ENCODE measurements around the gene FAM149B1.
"Not testable (repeated sequence)": the region's sequence is repeated elsewhere in the genome, so short reads cannot be mapped to it uniquely, and the experiment has no call there.

Gene FAM149B1

GRCh38 chr10:73251683-73252444, 83.9 kb downstream of the FAM149B1 start:
- Histone ChIP-seq H3K36me3 (ENCODE audit: control insufficient read depth, insufficient read depth, low read length) (peaks cover 23% of the 10 kb centered on the region), H3K4me1 (ENCODE audit: control insufficient read depth, insufficient read depth, low read length) (peaks cover 9% of the 10 kb centered on the region; the same call in 1 of the 2 replicates), H3K9ac (ENCODE audit: low read depth, low read length) (peak overlapping the region; percentile 90), H3K27ac (ENCODE audit: low read depth, low read length) (peak overlapping the region; percentile 95), H3K9me3 (ENCODE audit: control insufficient read depth, insufficient read depth, low read length) (no peaks in the 10 kb centered on the region), H3K27me3 (ENCODE audit: control insufficient read depth, insufficient read depth, low read length) (no peaks in the 10 kb centered on the region), H3K4me3 (ENCODE audit: low read depth, low read length) (peak overlapping the region; percentile 94)

- Histone ChIP-seq H3K9ac (ENCODE audit: low read depth, low read length) (peak within 1 kb of the TSS; percentile 90), H3K27me3 (ENCODE audit: control insufficient read depth, insufficient read depth, low read length) (no peaks in the 10 kb centered on the region), H3K4me3 (ENCODE audit: low read depth, low read length) (peak within 1 kb of the TSS; percentile 94), H3K9me3 (ENCODE audit: control insufficient read depth, insufficient read depth, low read length) (no peaks in the 10 kb centered on the region), H3K27ac (ENCODE audit: low read depth, low read length) (peak within 1 kb of the TSS; percentile 95), H3K36me3 (ENCODE audit: control insufficient read depth, insufficient read depth, low read length) (peaks cover 23% of the 10 kb centered on the region), H3K4me1 (ENCODE audit: control insufficient read depth, insufficient read depth, low read length) (peaks cover 7% of the 10 kb centered on the region; the same call in 1 of the 2 replicates)
Observed at GRCh38 chr10:73252445-73253224, 84.7 kb downstream of the FAM149B1 start, which contains the start of gene MRPS16. Gene MRPS16, minus strand, starts transcription at chr10:73252644. Its CDS starts 162 bp downstream, at chr10:73252482.

GRCh38 chr10:73253225-73253555, 85.3 kb downstream of the FAM149B1 start:
- Histone ChIP-seq H3K9ac (ENCODE audit: low read depth, low read length) (peak overlapping the region; percentile 90), H3K27ac (ENCODE audit: low read depth, low read length) (peak overlapping the region; percentile 95), H3K27me3 (ENCODE audit: control insufficient read depth, insufficient read depth, low read length) (no peaks in the 10 kb centered on the region), H3K9me3 (ENCODE audit: control insufficient read depth, insufficient read depth, low read length) (no peaks in the 10 kb centered on the region), H3K36me3 (ENCODE audit: control insufficient read depth, insufficient read depth, low read length) (peaks cover 23% of the 10 kb centered on the region), H3K4me1 (ENCODE audit: control insufficient read depth, insufficient read depth, low read length) (peaks cover 2% of the 10 kb centered on the region; the same call in 1 of the 2 replicates), H3K4me3 (ENCODE audit: low read depth, low read length) (peak overlapping the region; percentile 94)

GRCh38 chr10:73258612-73259011, 90.7 kb downstream of the FAM149B1 start:
- not testable (repeated sequence) for H3K9me3 ChIP-seq (ENCODE audit: control insufficient read depth, insufficient read depth, low read length); H3K4me1 ChIP-seq (ENCODE audit: control insufficient read depth, insufficient read depth, low read length); H3K4me3 ChIP-seq (ENCODE audit: low read depth, low read length); H3K9ac ChIP-seq (ENCODE audit: low read depth, low read length); H3K27me3 ChIP-seq (ENCODE audit: control insufficient read depth, insufficient read depth, low read length); H3K36me3 ChIP-seq (ENCODE audit: control insufficient read depth, insufficient read depth, low read length); H3K27ac ChIP-seq (ENCODE audit: low read depth, low read length)

GRCh38 chr10:73261362-73261995, 93.6 kb downstream of the FAM149B1 start:
- Histone ChIP-seq H3K27ac (ENCODE audit: low read depth, low read length) (no peak overlapping the region), H3K36me3 (ENCODE audit: control insufficient read depth, insufficient read depth, low read length) (no peaks in the 10 kb centered on the region), H3K9ac (ENCODE audit: low read depth, low read length) (no peak overlapping the region), H3K27me3 (ENCODE audit: control insufficient read depth, insufficient read depth, low read length) (no peaks in the 10 kb centered on the region), H3K4me1 (ENCODE audit: control insufficient read depth, insufficient read depth, low read length) (no peaks in the 10 kb centered on the region), H3K9me3 (ENCODE audit: control insufficient read depth, insufficient read depth, low read length) (no peaks in the 10 kb centered on the region; the same call in 1 of the 2 replicates), H3K4me3 (ENCODE audit: low read depth, low read length) (no peak overlapping the region)

- no peak overlapping the region for H3K27ac ChIP-seq (ENCODE audit: low read depth, low read length)
- H3K36me3 ChIP-seq (ENCODE audit: control insufficient read depth, insufficient read depth, low read length): no peaks in the 10 kb centered on the region
- H3K4me3 ChIP-seq (ENCODE audit: low read depth, low read length): no peak overlapping the region
- no peak overlapping the region for H3K9ac ChIP-seq (ENCODE audit: low read depth, low read length)
- no peaks in the 10 kb centered on the region; the same call in 1 of the 2 replicates for H3K9me3 ChIP-seq (ENCODE audit: control insufficient read depth, insufficient read depth, low read length)
- no peaks in the 10 kb centered on the region for H3K27me3 ChIP-seq (ENCODE audit: control insufficient read depth, insufficient read depth, low read length)
- no peaks in the 10 kb centered on the region for H3K4me1 ChIP-seq (ENCODE audit: control insufficient read depth, insufficient read depth, low read length)
Observed at GRCh38 chr10:73262105-73262730, 94.3 kb downstream of the FAM149B1 start.

GRCh38 chr10:73262880-73263555, 95.1 kb downstream of the FAM149B1 start:
- Histone ChIP-seq H3K4me1 (ENCODE audit: control insufficient read depth, insufficient read depth, low read length) (no peaks in the 10 kb centered on the region), H3K27ac (ENCODE audit: low read depth, low read length) (no peak overlapping the region), H3K9ac (ENCODE audit: low read depth, low read length) (no peak overlapping the region), H3K36me3 (ENCODE audit: control insufficient read depth, insufficient read depth, low read length) (no peaks in the 10 kb centered on the region), H3K9me3 (ENCODE audit: control insufficient read depth, insufficient read depth, low read length) (no peaks in the 10 kb centered on the region; the same call in 1 of the 2 replicates), H3K27me3 (ENCODE audit: control insufficient read depth, insufficient read depth, low read length) (no peaks in the 10 kb centered on the region), H3K4me3 (ENCODE audit: low read depth, low read length) (no peak overlapping the region)

GRCh38 chr10:73263693-73264347, 95.9 kb downstream of the FAM149B1 start:
- Histone ChIP-seq H3K9me3 (ENCODE audit: control insufficient read depth, insufficient read depth, low read length) (no peaks in the 10 kb centered on the region; the same call in 1 of the 2 replicates), H3K4me1 (ENCODE audit: control insufficient read depth, insufficient read depth, low read length) (no peaks in the 10 kb centered on the region), H3K36me3 (ENCODE audit: control insufficient read depth, insufficient read depth, low read length) (no peaks in the 10 kb centered on the region), H3K27me3 (ENCODE audit: control insufficient read depth, insufficient read depth, low read length) (no peaks in the 10 kb centered on the region), H3K27ac (ENCODE audit: low read depth, low read length) (no peak overlapping the region), H3K9ac (ENCODE audit: low read depth, low read length) (no peak overlapping the region), H3K4me3 (ENCODE audit: low read depth, low read length) (no peak overlapping the region)

GRCh38 chr10:73264423-73264822, 96.5 kb downstream of the FAM149B1 start:
- no peaks in the 10 kb centered on the region for H3K4me1 ChIP-seq (ENCODE audit: control insufficient read depth, insufficient read depth, low read length)
- H3K9ac ChIP-seq (ENCODE audit: low read depth, low read length): no peak overlapping the region
- no peak overlapping the region for H3K27ac ChIP-seq (ENCODE audit: low read depth, low read length)

GRCh38 chr10:73281097-73281496, 113.2 kb downstream of the FAM149B1 start:
- Histone ChIP-seq H3K9me3 (ENCODE audit: control insufficient read depth, insufficient read depth, low read length) (no peaks in the 10 kb centered on the region), H3K4me3 (ENCODE audit: low read depth, low read length) (no peak overlapping the region), H3K9ac (ENCODE audit: low read depth, low read length) (no peak overlapping the region), H3K27me3 (ENCODE audit: control insufficient read depth, insufficient read depth, low read length) (no peaks in the 10 kb centered on the region), H3K4me1 (ENCODE audit: control insufficient read depth, insufficient read depth, low read length) (no peaks in the 10 kb centered on the region), H3K27ac (ENCODE audit: low read depth, low read length) (no peak overlapping the region), H3K36me3 (ENCODE audit: control insufficient read depth, insufficient read depth, low read length) (no peaks in the 10 kb centered on the region)

More at GRCh38 chr10:73264423-73264822, 96.5 kb downstream of the FAM149B1 start:
- Histone ChIP-seq H3K9me3 (ENCODE audit: control insufficient read depth, insufficient read depth, low read length) (no peaks in the 10 kb centered on the region), H3K4me3 (ENCODE audit: low read depth, low read length) (no peak overlapping the region), H3K36me3 (ENCODE audit: control insufficient read depth, insufficient read depth, low read length) (no peaks in the 10 kb centered on the region), H3K27me3 (ENCODE audit: control insufficient read depth, insufficient read depth, low read length) (no peaks in the 10 kb centered on the region)
